Measurements from ENCODE around the gene EDDM13. TPM values are rescaled to one million over a fixed set of nuclear protein-coding genes. Genes with fewer than 3 reads are reported as not detected.
"Not testable (repeated sequence)": the region's sequence is repeated elsewhere in the genome, so short reads cannot be mapped to it uniquely, and the experiment has no call there.

Gene EDDM13
- total RNA-seq, 2 experiments from 2014 or later = not detected

- intact Hi-C loops (cut with DNase I, micrococcal nuclease) = loop anchor here (1.0 to 5.0 kb wide), 5 partner anchors 79 to 844 kb away; no protein-coding TSS in a partner anchor
- Histone ChIP-seq H3K4me1 (ENCODE audit: insufficient read depth, low read length) (peaks cover 3% of the 10 kb centered on the region), H3K4me3 (ENCODE audit: low read length) (no peak overlapping the region), H3K27ac (ENCODE audit: low read depth in 1 of 2, low read length in 2 of 2) (no peak overlapping the region), H3K36me3 (ENCODE audit: insufficient read depth, low read length) (no peaks in the 10 kb centered on the region), H3K9me3 (ENCODE audit: control insufficient read depth in 1 of 2, insufficient read depth in 1 of 2, low read length in 2 of 2) (peaks cover 0 to 6% of the 10 kb centered on the region in 2 experiments), H3K27me3 (ENCODE audit: control insufficient read depth in 1 of 2, insufficient read depth in 2 of 2, low read length in 2 of 2) (no peaks in the 10 kb centered on the region)
- no peaks in the 10 kb centered on the region for H3K36me3 Mint-ChIP-seq (ENCODE audit: low read depth)
- CTCF ChIA-PET = interaction anchor here (0.9 to 3.8 kb wide), 5 partner anchors 62 to 187 kb away, joined by 3 to 17 read pairs (median 5); no protein-coding TSS in a partner anchor
- H3K27ac Mint-ChIP-seq = no peak overlapping the region
- no peak overlapping the region for H3K4me3 Mint-ChIP-seq
- TF ChIP-seq CTCF (IDR thresholded peaks at IDR 0.05) = peak; percentile 6
- DNase-seq (peak in 3 of 14 experiments; percentile 57 to 69 (median 67)), ATAC-seq (ENCODE audit: poor library complexity) (peak; percentile 34)
- no peaks in the 10 kb centered on the region for H3K4me1 Mint-ChIP-seq (ENCODE audit: low read depth)
- H3K27me3 Mint-ChIP-seq = no peaks in the 10 kb centered on the region
- H3K9me3 Mint-ChIP-seq = no peaks in the 10 kb centered on the region
- POLR2A ChIA-PET = interaction anchor here (0.6 to 1.2 kb wide), 2 partner anchors 80 to 97 kb away, joined by 4 to 5 read pairs; no protein-coding TSS in a partner anchor
These were observed 18.8 kb upstream of the EDDM13 start for GRCh38 chr19:56253737-56254136.

GRCh38 chr19:56258272-56258671 is 14.3 kb upstream of the EDDM13 start:
- H3K27me3 ChIP-seq (ENCODE audit: control insufficient read depth in 1 of 2, insufficient read depth in 2 of 2, low read length in 2 of 2) = no peaks in the 10 kb centered on the region
- no peak for TF ChIP-seq CTCF (IDR thresholded peaks at IDR 0.05)
- no peak overlapping the region for H3K27ac ChIP-seq (ENCODE audit: low read depth in 1 of 2, low read length in 2 of 2)
- Mint-ChIP-seq H3K27ac (no peak overlapping the region), H3K4me1 (ENCODE audit: low read depth) (no peaks in the 10 kb centered on the region), H3K4me3 (no peak overlapping the region), H3K9me3 (no peaks in the 10 kb centered on the region), H3K36me3 (ENCODE audit: low read depth) (no peaks in the 10 kb centered on the region), H3K27me3 (no peaks in the 10 kb centered on the region)
- no peak for ATAC-seq (ENCODE audit: poor library complexity)
- no peak overlapping the region for H3K4me3 ChIP-seq (ENCODE audit: low read length)
- H3K9me3 ChIP-seq (ENCODE audit: control insufficient read depth in 1 of 2, insufficient read depth in 1 of 2, low read length in 2 of 2) = no peaks in the 10 kb centered on the region
- no peak for DNase-seq
- no peaks in the 10 kb centered on the region for H3K4me1 ChIP-seq (ENCODE audit: insufficient read depth, low read length)
- intact Hi-C loops (cut with DNase I, micrococcal nuclease) = no loop called here
- ChIA-PET POLR2A (no interaction called here), CTCF (no interaction called here)
- H3K36me3 ChIP-seq (ENCODE audit: insufficient read depth, low read length) = no peaks in the 10 kb centered on the region

GRCh38 chr19:56261145-56261544 is 11.4 kb upstream of the EDDM13 start:
- ChIA-PET POLR2A (no interaction called here), CTCF (interaction anchor here (0.9 kb wide), 1 partner anchor 13 kb away, joined by 3 read pairs; no protein-coding TSS in a partner anchor)
- no peaks in the 10 kb centered on the region for H3K36me3 ChIP-seq (ENCODE audit: insufficient read depth, low read length)
- no peak overlapping the region for H3K27ac ChIP-seq (ENCODE audit: low read depth in 1 of 2, low read length in 2 of 2)
- Mint-ChIP-seq H3K4me1 (ENCODE audit: low read depth) (no peaks in the 10 kb centered on the region), H3K36me3 (ENCODE audit: low read depth) (no peaks in the 10 kb centered on the region), H3K9me3 (no peaks in the 10 kb centered on the region), H3K4me3 (no peak overlapping the region), H3K27me3 (no peaks in the 10 kb centered on the region), H3K27ac (no peak overlapping the region)
- H3K4me3 ChIP-seq (ENCODE audit: low read length) = no peak overlapping the region
- no peak for ATAC-seq (ENCODE audit: poor library complexity)
- no peaks in the 10 kb centered on the region for H3K9me3 ChIP-seq (ENCODE audit: control insufficient read depth in 1 of 2, insufficient read depth in 1 of 2, low read length in 2 of 2)
- intact Hi-C loops (cut with DNase I, micrococcal nuclease) = no loop called here
- no peaks in the 10 kb centered on the region for H3K27me3 ChIP-seq (ENCODE audit: control insufficient read depth in 1 of 2, insufficient read depth in 2 of 2, low read length in 2 of 2)
- no peak for TF ChIP-seq CTCF (IDR thresholded peaks at IDR 0.05)
- no peaks in the 10 kb centered on the region for H3K4me1 ChIP-seq (ENCODE audit: insufficient read depth, low read length)
- no peak for DNase-seq

- H3K9me3 ChIP-seq (ENCODE audit: control insufficient read depth in 1 of 2, insufficient read depth in 1 of 2, low read length in 2 of 2); H3K36me3 Mint-ChIP-seq (ENCODE audit: low read depth); intact Hi-C loops (cut with DNase I, micrococcal nuclease); H3K27me3 Mint-ChIP-seq; H3K4me1 Mint-ChIP-seq (ENCODE audit: low read depth); ATAC-seq (ENCODE audit: poor library complexity); H3K27ac ChIP-seq (ENCODE audit: low read depth in 1 of 2, low read length in 2 of 2); H3K4me1 ChIP-seq (ENCODE audit: insufficient read depth, low read length); H3K9me3 Mint-ChIP-seq; POLR2A ChIA-PET; H3K27ac Mint-ChIP-seq; H3K36me3 ChIP-seq (ENCODE audit: insufficient read depth, low read length); DNase-seq; H3K4me3 ChIP-seq (ENCODE audit: low read length); H3K4me3 Mint-ChIP-seq; H3K27me3 ChIP-seq (ENCODE audit: control insufficient read depth in 1 of 2, insufficient read depth in 2 of 2, low read length in 2 of 2): not testable (repeated sequence)
- CTCF ChIA-PET = interaction anchor here (0.9 kb wide), 1 partner anchor 12 kb away, joined by 3 read pairs; no protein-coding TSS in a partner anchor
These were observed 10.6 kb upstream of the EDDM13 start for GRCh38 chr19:56261932-56262331.
